ENCODE results near the gene CLIP3.

DNA sequence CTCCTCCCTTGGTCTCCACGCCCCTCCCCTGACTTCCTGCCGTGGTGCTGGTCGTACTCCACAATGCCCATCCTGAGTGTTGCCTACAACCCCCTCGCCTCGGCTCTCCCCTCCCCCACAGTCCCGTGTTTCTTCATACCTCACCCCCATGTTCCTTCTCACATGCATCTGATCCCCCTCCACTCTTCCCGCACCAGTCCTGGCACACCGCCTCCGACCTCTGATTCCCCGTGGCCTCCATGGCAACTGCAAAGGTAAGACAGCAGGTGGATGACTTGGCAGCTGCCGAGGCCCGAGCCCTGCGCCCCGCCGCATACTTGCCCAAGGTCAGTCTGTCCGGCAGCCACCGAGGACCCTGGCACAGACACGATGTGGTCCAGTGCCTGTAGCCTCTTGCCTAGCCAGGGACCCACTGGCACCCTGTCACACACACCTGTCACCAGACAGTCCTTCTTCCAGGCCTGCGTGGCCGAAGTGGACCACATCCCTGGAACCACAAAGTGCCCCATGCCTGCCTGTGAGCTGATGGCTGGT is 53.8 kb downstream of the CLIP3 start:
- TF ChIP-seq BCL6 (CRISPR knock-in tag; IDR thresholded peaks at IDR 0.05) = no peak
- no peak for TF ChIP-seq ZFP91 (CRISPR knock-in tag; IDR thresholded peaks at IDR 0.05)
- no peak for TF ChIP-seq PCBP2 (IDR thresholded peaks at IDR 0.05; ENCODE audit: low read depth, low read length, poor library complexity, severe bottlenecking)
- no peak for TF ChIP-seq RFX5 (IDR thresholded peaks at IDR 0.05; ENCODE audit: low read depth, low read length)
- no peak for TF ChIP-seq TEAD2 (tag; IDR thresholded peaks at IDR 0.05)
- TF ChIP-seq EP300 (IDR thresholded peaks at IDR 0.05; ENCODE audit: low read length) = no peak

Measured in K562 (cell line).